Measurements from ENCODE around the gene CACNA2D1.
A peak's percentile ranks its signal among the peaks of the same experiment; 100 is the strongest.

CACNA2D1 gene

DNA sequence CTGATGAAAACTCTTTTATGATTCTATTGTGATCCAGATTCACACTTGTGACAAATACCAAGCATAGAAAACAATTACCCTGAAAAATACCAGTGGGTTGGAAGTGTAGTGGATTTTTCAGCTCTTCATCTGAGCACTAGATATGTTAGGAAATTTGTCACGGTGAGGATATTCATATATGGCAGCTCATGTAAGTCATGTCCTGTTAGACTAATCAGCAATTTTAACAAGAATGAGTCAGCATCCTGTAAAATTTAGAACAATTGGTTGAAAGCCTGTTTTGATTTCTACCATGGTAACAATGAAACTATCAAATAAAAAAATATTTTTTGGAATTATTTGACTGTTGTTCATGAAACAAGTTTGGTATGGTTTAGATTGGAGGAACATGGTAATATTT lies 334.3 kb downstream of the CACNA2D1 start:
- DNase-seq (ENCODE audit: low read depth) = peak; percentile 6

- no peak for DNase-seq (ENCODE audit: low read depth)
Observed at GRCh38 chr7:82106201-82106600, 337.4 kb downstream of the CACNA2D1 start.

DNA sequence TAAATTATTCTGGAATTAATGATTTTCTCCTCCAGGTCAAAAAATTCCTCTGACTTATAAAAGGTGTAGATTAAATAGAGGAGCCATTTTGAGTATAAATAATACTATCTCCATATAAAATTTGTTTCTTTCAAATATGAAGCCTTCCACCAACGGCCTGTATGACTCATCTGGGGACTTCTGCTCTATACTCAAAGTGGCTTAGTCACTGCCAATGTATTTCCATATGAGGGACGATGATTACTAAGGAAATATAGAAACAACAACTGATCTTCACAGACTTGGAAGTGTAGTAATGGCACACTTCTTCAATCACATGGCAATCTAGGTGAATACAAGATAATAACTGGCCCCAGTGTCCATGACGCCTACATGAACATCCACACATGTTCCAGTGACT lies 338.1 kb downstream of the CACNA2D1 start:
- peak; percentile 3 for DNase-seq (ENCODE audit: low read depth)

- DNase-seq (ENCODE audit: low read depth) = no peak
Observed at GRCh38 chr7:82098414-82098813, 345.2 kb downstream of the CACNA2D1 start.

- no peak for DNase-seq (ENCODE audit: low read depth)
Observed at GRCh38 chr7:82091126-82091684, 352.4 kb downstream of the CACNA2D1 start.

- no peak for DNase-seq (ENCODE audit: low read depth)
Observed at GRCh38 chr7:82087099-82087498, 356.5 kb downstream of the CACNA2D1 start.

- no peak for DNase-seq (ENCODE audit: low read depth)
Observed at GRCh38 chr7:82085116-82085515, 358.5 kb downstream of the CACNA2D1 start.

- DNase-seq (ENCODE audit: low read depth) = no peak
Observed at GRCh38 chr7:82081644-82082224, 361.8 kb downstream of the CACNA2D1 start.

DNA sequence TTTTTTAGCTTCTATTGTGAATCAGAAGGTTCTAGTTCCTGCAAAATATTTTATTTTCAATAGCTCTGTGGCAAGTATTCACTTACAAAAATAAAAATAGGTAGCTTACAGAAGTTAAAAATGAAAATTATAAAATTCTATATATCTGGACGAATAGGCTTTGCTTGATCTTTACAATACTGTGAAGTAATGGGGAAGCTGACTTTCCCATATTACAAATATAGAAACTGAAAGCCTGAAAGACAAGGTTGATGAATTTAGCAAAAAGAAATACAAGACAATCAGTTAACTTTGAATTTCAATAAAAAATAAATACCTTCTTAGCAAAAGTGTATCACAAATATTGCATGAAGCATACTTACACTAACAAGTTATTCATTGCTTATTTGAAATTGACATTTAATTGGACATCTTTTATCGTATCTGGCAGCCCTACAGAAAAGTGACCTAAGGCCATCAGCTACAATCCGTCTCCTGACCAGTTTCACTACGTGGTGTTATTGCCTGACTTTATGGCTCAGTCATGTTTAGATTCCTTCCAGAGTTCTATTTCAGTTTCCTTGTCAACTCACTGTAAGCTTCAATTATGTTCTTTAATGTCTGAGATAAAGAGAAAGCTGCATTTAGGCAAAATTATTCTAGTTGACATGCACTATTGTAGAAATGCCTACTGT lies 363.2 kb downstream of the CACNA2D1 start:
- DNase-seq (ENCODE audit: low read depth) = no peak

- no peak for DNase-seq (ENCODE audit: low read depth)
Observed at GRCh38 chr7:82079527-82079926, 364.1 kb downstream of the CACNA2D1 start.

- DNase-seq (ENCODE audit: low read depth) = no peak
Observed at GRCh38 chr7:82078807-82079206, 364.8 kb downstream of the CACNA2D1 start.

DNA sequence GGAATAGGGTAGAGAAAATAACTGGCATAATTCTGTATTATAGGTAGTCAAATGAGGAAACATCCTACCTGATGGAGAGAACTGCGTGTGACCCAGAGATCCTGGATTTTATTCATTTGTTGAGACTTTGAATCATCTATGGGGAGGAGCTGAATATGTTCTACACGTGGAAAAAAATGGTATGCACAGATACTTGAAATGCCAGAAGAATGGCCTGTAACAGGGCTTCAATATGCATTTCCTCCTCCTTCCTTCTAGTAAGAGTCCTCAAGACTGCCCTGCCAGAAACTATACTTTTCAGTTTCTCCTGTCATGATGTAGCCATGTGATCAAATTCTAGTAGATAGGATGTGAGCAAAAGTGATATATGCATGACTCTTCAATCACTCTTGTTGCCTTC lies 372.1 kb downstream of the CACNA2D1 start:
- no peak for DNase-seq (ENCODE audit: low read depth)

DNA sequence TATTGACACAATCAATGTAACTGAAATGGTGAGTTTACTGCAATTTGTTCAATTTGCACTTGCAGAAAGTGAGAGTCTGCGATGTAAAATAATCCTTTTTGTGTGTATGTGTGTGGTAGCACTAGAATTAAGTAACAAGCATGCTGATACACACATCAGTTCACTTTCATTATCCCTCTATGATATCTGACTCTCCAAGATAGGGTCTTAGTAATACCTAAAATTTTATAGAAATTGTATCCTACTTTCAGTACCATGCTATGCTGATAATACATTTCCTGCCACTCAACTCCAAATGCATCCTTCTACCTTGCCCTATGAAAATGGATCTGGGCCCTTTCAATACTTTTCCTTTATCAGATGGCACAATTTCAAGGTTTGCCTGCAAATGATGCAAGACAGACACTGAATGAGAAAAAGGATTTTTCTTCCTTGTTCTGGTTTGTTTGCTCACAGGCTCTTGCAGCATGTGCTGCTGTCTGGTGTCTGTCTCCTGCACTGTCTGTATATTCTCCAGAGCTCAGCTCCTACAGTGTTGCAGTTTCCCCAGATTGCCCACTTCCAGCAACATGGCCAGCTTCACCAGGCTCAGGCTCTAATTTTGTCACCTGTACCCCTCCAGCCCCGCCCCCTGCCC lies 375.8 kb downstream of the CACNA2D1 start:
- no peak for DNase-seq (ENCODE audit: low read depth)

- no peak for DNase-seq (ENCODE audit: low read depth)
Observed at GRCh38 chr7:82057476-82057875, 386.1 kb downstream of the CACNA2D1 start.

GRCh38 chr7:82056282-82056681 lies 387.3 kb downstream of the CACNA2D1 start:
- no peak for DNase-seq (ENCODE audit: low read depth)

DNA sequence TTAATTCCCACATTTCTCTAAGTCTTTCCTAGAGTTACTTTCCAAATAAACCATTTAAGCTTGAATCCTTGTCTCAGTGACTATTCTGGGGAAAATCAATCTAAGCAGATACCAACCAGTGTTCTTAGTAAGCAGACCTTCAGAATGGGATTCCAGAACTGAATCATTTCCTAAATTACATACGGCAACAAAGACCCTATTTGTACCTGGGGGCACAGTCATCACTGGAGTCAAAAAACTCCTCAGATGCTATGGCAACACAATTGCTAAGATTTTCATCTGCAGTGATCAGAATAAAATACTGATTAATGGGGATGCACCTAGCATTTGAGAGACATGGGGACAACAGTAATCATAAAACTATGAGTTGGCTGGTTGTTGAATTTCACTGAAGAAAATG lies 389.0 kb downstream of the CACNA2D1 start:
- no peak for DNase-seq (ENCODE audit: low read depth)

- no peak for DNase-seq (ENCODE audit: low read depth)
Observed at GRCh38 chr7:82053453-82054032, 390.0 kb downstream of the CACNA2D1 start.

DNA sequence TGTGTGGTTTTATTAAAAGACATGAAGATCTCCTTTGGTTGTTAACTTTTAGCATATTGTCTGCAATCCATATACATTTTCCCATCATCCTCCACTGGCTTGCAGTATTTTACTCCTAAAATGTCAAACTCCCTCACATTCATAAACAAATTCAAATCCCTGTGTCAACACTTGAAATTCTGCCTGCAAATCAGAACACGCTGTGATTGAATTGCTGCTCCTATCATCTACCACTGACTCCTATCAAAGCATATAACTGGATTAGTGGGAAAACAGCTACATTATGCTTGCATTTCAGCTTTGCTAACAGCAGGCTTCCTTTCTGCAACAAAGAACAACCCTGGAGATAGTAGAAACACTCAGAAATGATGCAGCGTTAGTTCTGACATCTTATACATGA lies 392.0 kb downstream of the CACNA2D1 start:
- DNase-seq (ENCODE audit: low read depth) = no peak

DNA sequence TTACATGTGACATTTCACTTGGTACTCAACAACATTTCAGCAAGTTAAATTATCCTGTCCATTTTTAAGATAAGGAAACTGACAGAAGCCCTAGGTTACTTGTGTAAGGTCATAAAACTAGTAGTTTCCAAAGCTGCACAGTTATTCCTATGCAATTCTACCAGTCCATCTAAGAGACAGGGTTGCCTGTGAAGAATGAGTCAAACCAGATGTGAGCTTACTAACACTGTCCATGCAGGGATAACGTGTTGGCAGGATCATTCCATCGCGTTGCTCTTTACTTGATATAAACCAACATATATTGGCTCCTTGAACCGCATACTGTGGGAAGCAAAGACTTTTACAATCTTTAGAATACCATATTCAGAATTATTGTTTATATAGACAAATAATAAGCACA lies 392.8 kb downstream of the CACNA2D1 start:
- DNase-seq (ENCODE audit: low read depth) = peak; percentile 59

GRCh38 chr7:82049891-82050533 lies 393.6 kb downstream of the CACNA2D1 start:
- DNase-seq (ENCODE audit: low read depth) = peak; percentile 71

- no peak for DNase-seq (ENCODE audit: low read depth)
Observed at GRCh38 chr7:82049442-82049841, 394.1 kb downstream of the CACNA2D1 start.

GRCh38 chr7:82044497-82045080 lies 399.0 kb downstream of the CACNA2D1 start:
- DNase-seq (ENCODE audit: low read depth) = peak; percentile 20

All from GM04504 (cell line).